LNCAP (cell line): Measurements from ENCODE around the gene SLC16A12.

Experiments
- CTCF ChIP-seq: fragments of 450-650 bp; IDR thresholded peaks from 2 replicates; pipeline ENCODE4 v1.5.1; 2017; ENCODE audit warnings: mild to moderate bottlenecking

The SLC16A12 gene

GRCh38 chr10:89425000-89425399, 110.4 kb downstream of the SLC16A12 start:
- TF ChIP-seq CTCF: no peak

- no peak for TF ChIP-seq CTCF
Measured at GRCh38 chr10:89421018-89421476, 114.3 kb downstream of the SLC16A12 start.

- no peak for TF ChIP-seq CTCF
Measured at GRCh38 chr10:89419548-89419947, 115.8 kb downstream of the SLC16A12 start.

GRCh38 chr10:89416465-89416864, 118.9 kb downstream of the SLC16A12 start:
- TF ChIP-seq CTCF: no peak

GRCh38 chr10:89414879-89415821, 120.2 kb downstream of the SLC16A12 start:
- no peak for TF ChIP-seq CTCF

GRCh38 chr10:89414146-89414878, 121.1 kb downstream of the SLC16A12 start, which contains the start of gene IFIT5:
Gene IFIT5, plus strand, starts transcription at chr10:89414568. Its CDS starts 231 bp downstream, at chr10:89414799.
- TF ChIP-seq CTCF: no peak

GRCh38 chr10:89413398-89413912, 121.9 kb downstream of the SLC16A12 start:
- no peak for TF ChIP-seq CTCF
